ENCODE data around the gene ERC1. TPM values are rescaled to one million over a fixed set of nuclear protein-coding genes. Genes with fewer than 3 reads are reported as not detected.

ERC1 gene
- total RNA-seq, 1 experiment from 2014 or later, result 40.4 TPM

- ATAC-seq (no peak), DNase-seq (ENCODE audit: low read depth, low spot score) (no peak)
- no peak overlapping the region for H3K27ac ChIP-seq (ENCODE audit: low read length)
- H3K27me3 ChIP-seq (ENCODE audit: control insufficient read depth, insufficient read depth, low read length), result no peaks in the 10 kb centered on the region
- in situ Hi-C loops (cut with HindIII; ENCODE audit: low pct_unique_long_range_greater_than_20kb, low sequenced_read_pairs) (no loop called here), intact Hi-C loops (cut with micrococcal nuclease; ENCODE audit: unreplicated experiment) (no loop called here)
- BruUV-seq (replicated peaks), result no TSS peak
- no peaks in the 10 kb centered on the region for H3K9me3 ChIP-seq (ENCODE audit: control insufficient read depth, insufficient read depth, low read depth, low read length)
- no peak overlapping the region for H3K4me3 ChIP-seq (ENCODE audit: low read depth in 2 of 2, low read length in 2 of 2)
- CTCF ChIA-PET, result no interaction called here
- H3K4me1 ChIP-seq (ENCODE audit: control insufficient read depth, insufficient read depth, low read length), result no peaks in the 10 kb centered on the region
- no peaks in the 10 kb centered on the region for H3K36me3 ChIP-seq (ENCODE audit: control insufficient read depth, insufficient read depth, low read length)
- TF ChIP-seq CTCF (IDR thresholded peaks at IDR 0.05) (no peak), TCF7L2 (IDR thresholded peaks at IDR 0.05; ENCODE audit: low read depth, low read length) (no peak), SIN3A (IDR thresholded peaks at IDR 0.05; ENCODE audit: borderline replicate concordance, insufficient read depth, low read depth, low read length) (no peak), REST (IDR thresholded peaks at IDR 0.05; ENCODE audit: insufficient read depth in 1 of 2, low read depth in 2 of 2, low read length in 1 of 2) (no peak), POLR2AphosphoS5 (IDR thresholded peaks at IDR 0.05; ENCODE audit: low read depth, low read length) (no peak)
- POLR2A ChIA-PET, result no interaction called here
These were observed 185.2 kb downstream of the ERC1 start for GRCh38 chr12:1176191-1176590.

DNA sequence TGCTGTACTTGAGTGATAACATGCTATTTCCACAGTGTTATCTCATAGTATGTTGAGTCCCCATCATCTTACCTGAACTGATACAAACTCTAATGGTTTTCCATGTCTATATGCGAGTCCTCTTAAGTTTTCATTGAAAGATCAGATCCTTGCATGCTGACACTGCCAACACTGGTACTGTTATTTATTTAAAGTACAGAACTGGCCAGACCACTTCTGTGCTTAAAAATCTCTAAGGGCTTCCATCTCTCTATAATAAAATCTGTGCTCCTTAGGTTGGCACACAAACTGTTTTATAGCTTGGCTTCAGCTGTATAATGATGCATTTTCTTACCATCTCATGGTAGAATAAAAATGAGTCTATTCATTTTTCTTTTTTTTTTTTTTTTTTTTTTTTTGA lies 188.1 kb downstream of the ERC1 start:
- DNase-seq (ENCODE audit: low read depth, low spot score) (no peak), ATAC-seq (no peak)
- H3K27ac ChIP-seq (ENCODE audit: low read length), result no peak overlapping the region
- no peaks in the 10 kb centered on the region for H3K36me3 ChIP-seq (ENCODE audit: control insufficient read depth, insufficient read depth, low read length)
- POLR2A ChIA-PET, result no interaction called here
- CTCF ChIA-PET, result no interaction called here
- H3K4me1 ChIP-seq (ENCODE audit: control insufficient read depth, insufficient read depth, low read length), result no peaks in the 10 kb centered on the region
- TF ChIP-seq SIN3A (IDR thresholded peaks at IDR 0.05; ENCODE audit: borderline replicate concordance, insufficient read depth, low read depth, low read length), result no peak
- TF ChIP-seq REST (IDR thresholded peaks at IDR 0.05; ENCODE audit: insufficient read depth in 1 of 2, low read depth in 2 of 2, low read length in 1 of 2), result no peak
- no peak for TF ChIP-seq TCF7L2 (IDR thresholded peaks at IDR 0.05; ENCODE audit: low read depth, low read length)
- TF ChIP-seq CTCF (IDR thresholded peaks at IDR 0.05), result no peak
- TF ChIP-seq POLR2AphosphoS5 (IDR thresholded peaks at IDR 0.05; ENCODE audit: low read depth, low read length), result no peak
- H3K27me3 ChIP-seq (ENCODE audit: control insufficient read depth, insufficient read depth, low read length), result no peaks in the 10 kb centered on the region
- intact Hi-C loops (cut with micrococcal nuclease; ENCODE audit: unreplicated experiment), result no loop called here
- H3K4me3 ChIP-seq (ENCODE audit: low read depth in 2 of 2, low read length in 2 of 2), result no peak overlapping the region
- H3K9me3 ChIP-seq (ENCODE audit: control insufficient read depth, insufficient read depth, low read depth, low read length), result no peaks in the 10 kb centered on the region
- in situ Hi-C loops (cut with HindIII; ENCODE audit: low pct_unique_long_range_greater_than_20kb, low sequenced_read_pairs), result no loop called here
- BruUV-seq (replicated peaks), result no TSS peak
